Hippocampal formation (tissue), 2 donors: ENCODE results near the gene C22orf23.
"Not testable (repeated sequence)": the region's sequence is repeated elsewhere in the genome, so short reads cannot be mapped to it uniquely, and the experiment has no call there.

Experiments
- DNase-seq, 2 donors: peaks; one replicate each; lab custom pipeline; 2025; lab: John Stamatoyannopoulos, UW

C22orf23 gene

DNA sequence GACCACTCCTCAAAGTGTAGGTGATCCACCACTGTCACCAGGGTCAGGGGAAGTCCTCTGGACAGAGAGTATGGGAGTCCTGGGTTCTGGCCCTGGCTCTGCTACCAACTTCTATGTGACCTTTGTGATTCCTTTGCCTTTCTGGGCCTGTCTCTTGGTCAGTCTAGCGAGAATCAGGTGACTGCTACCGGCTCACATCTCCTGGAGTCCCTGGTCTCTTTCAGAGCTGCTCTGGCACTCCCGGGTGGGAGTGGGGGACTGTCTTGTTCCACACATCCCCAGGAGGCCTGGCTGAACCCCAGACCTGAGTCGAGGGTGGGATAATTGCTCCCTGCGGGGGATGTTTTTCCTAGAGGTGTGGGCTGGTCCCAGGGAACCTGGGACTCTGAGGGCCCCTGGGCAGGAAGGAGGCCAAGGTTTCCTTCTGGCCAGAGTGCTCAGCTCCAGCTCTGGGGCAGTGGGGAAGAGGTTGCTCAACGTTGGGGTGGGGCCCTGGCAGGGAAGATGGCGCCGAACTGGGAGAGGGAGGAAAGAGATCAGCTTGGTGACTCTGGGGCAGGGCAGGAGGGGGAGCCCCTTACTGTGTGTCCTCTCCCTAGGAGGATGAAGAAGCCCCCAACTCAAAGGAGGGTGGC lies 28.9 kb upstream of the C22orf23 start:
- DNase-seq: no peak

DNA sequence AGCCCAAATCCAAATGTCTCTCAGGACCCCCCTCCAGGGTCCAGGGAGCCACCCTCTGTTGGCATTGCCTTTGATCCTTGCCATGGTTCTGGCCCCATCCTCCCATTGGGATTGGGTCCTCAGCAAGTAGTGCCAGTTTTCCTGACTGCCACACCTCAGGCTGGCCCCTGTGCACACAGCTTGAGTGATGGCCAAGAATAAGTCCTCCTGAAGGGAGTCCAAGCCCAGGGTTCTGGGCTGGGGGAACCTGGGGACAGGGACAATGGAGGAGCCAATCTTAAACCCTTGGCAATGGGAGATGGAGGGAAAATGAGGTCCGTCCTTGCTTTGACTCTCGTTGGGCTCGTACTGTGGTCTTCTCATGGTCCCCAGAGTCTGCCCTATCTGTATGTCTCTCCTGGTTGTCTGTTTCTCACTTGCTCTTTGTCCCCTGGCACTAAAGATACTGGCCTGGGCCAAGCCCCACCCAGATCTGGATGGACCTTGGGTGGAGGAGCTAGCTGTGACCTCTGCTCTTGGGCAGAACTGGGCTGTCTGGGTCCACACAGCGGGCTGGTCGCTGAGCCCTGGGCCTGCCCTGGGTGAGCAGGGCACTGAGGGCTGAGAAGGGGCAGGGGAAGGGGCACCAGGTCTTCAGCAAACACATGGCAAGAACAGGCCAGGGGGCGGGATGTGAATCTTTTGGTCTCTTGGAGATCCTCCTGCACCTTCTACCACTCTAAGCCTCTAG lies 28.0 kb upstream of the C22orf23 start:
- DNase-seq: no peak

DNA sequence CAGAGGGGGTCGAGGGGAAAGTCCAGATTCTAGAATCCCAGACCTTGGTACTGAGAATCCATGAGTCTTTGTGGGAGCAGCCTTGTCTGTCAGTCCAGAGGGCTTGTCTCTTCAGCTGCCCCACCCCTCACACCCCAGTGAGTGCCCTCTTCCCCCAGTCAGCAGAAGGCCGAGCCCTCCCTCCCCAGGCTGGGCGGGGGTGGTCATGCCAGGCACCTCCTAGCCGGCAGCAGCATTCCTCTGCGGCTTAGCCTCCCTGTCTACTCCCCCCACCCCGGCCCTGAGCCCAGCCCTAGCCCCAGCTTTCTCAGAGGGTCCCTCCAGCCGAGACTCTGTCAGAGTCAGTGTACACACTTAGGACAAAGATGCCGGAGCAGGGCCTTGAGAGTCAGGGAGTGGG lies 26.4 kb upstream of the C22orf23 start:
- peak in 1 of 2 donors; percentile 35 for DNase-seq

DNA sequence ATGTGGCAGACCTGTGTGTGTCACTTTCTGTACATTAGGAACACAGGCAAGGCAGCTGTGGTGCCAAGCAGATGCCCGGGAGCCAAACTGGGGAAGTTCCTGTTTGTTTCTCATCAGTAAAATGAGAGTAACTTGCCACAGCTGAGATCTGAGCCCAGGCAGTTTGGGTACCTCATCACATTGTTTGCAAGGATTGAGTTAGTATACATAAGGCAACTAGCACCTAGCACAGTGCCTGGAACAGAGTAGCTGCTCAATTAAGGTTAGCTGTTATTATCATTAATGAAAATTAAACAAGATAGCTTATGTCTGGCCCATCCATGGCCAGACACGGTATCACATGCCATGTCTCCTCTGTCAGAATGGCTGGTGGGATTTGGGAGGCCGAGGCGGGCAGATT lies 23.1 kb upstream of the C22orf23 start:
- no peak for DNase-seq

DNA sequence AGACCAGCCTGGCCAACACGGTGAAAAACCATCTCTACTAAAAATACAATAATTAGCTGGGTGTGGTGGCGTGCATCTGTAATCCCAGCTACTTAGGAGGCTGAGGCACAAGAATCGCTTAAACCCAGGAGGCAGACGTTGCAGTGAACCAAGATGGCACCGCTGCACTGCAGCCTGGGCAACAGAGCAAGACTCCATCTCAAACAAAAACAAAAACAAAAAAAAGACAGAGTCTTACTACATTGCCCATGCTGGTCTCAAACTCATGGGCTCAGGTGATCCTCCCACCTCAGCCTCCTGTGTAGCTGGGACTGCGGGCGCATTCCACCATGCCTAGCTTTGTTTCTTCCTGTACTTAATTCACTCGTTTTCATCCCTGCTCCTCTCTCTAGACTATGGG lies 22.6 kb upstream of the C22orf23 start:
- DNase-seq: not testable (repeated sequence)

DNA sequence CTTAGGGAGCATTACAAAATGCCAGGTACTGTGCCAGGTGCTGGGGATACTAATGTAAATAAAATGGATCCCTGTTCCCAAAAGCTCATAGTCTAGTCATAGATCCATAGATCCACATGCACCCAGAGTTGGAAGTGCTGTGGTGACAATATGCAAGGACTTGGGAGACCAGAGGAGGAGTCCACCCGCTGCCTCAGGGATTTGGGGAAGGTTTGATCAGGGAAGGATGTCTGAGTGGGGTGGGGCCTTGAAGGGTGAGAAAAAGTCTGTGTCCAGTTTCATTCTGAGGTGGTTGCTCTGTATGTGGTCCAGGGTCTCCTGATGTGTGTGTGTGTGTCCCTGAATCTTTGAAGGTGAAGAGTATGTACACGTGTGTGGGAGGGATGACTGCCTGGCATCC lies 21.8 kb upstream of the C22orf23 start:
- DNase-seq: no peak

DNA sequence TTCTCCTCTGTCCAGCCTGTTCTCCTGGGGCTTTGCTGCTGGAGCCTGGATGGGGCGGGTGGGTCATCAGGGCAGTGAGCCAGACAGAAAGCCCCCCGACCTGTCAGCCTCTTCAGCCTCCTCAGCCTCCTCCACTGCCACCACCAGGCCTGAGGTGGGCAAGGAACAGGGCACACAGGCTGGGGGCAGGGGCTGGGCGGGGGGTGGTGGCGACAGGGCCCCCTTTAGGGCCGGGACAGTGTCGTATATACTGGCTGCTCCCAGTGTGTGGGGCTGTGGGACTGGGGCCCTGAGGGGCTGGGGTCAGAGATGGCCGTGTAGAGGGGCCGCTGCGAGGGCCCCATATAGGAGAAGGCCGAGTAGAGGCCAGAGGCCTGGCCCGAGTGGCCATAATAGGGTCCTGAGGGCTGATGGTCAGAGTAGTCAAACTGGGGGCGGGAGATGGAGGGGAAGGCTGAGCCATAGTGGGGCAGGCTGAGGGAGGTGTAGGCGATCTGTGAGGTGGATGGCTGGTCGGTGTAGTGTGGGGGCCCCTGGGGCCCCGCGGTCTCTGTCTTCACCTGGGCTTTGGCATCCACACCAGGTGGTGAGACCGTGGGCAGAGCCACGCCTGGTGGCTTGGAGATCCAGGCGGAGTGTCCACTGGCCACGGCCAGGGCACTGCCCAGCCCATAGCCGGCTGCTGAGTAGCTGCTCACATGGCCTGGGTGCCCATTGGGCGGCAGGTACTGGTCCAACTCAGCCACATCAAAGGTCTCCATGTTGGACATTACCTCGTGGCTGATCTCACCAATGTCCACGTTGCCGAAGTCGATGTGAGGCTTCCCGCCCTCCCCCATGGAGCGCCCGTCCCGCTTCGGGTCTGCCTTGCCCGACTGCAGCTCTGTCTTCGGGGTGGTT lies 20.1 kb upstream of the C22orf23 start:
- no peak for DNase-seq

DNA sequence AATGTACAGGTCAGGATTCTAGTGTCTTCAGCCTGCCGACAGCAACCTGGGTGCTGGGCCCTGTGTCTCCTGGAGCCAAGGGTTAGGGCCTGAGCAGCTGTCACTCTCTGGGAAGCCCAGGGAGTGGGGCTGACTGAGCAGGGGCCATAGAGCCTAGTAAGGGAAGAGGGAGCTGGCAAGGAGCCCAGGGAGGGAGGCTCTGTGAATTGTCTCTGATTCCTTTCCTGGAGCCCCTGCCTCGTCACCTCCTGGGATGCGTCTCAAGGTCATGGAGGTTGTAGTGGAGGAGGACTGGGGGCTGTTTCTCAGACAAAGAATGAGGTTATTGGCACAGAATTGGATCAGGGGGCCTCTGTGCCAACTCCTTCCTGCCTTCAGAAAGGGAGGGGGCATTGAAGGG lies 19.1 kb upstream of the C22orf23 start:
- DNase-seq: no peak

DNA sequence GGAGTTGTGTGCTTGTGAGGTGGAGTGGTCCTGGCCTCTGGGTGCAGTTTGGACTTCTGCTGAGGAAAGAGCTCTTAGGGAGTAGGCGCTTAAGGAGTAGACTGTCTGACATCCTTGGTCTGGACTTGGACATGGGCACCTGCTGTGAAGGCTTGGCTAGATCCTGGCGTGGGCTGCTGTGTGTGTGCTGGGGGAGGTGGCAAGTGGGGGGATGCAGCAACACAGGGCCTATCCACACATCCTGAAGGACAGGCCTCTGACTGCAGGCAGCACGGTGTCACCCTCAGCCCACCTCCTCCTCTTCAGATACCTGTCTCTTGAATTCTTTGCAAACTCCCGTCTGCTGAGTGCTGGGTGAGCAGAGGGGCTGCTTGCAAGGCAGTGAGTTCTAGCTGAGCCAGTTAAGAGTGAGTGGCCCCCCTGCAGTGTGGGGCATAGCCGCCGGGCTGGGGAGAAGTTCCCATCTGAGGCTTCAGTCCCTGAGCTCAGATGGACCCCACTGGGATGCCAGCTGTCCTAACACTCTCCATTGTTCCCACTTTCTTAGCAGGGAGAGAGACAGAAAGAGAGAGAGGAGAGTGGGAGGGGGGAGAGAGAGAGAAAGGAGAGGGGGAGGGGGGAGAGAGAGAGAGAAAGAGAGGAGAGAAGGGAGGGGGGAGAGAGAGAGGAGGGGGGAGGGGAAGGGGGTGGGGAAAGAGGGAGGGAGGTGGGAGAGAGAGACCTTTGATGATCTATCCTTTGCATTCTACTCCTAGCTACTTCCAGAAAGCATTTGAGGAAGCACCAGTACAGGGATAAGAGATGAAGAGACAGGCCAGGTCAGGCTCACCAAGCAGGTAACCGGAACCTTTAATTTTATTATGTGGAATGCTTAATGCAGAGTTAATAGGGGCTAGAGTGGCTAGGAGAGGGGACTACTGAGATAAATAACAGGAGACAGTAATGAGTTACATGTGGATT lies 18.4 kb upstream of the C22orf23 start:
- DNase-seq: no peak

DNA sequence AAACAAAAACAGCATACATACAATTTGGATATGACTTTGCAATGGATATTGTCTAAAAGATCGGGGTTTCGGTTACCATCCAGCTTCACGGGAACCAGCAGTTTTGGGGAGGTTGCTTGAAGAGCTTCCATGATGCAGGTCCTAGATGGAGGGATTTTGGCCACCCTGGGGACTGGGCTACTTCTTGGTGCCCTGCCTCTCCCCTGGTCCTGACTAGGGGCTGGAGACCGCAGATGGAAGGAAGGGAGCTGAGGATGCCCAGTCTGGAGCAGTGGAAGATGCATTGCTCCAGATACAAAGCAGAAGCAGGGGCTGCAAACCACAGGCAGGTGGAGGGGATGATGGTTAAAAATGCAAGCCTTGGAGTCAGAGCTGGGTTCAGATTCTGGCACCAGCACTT lies 17.5 kb upstream of the C22orf23 start:
- DNase-seq: no peak

DNA sequence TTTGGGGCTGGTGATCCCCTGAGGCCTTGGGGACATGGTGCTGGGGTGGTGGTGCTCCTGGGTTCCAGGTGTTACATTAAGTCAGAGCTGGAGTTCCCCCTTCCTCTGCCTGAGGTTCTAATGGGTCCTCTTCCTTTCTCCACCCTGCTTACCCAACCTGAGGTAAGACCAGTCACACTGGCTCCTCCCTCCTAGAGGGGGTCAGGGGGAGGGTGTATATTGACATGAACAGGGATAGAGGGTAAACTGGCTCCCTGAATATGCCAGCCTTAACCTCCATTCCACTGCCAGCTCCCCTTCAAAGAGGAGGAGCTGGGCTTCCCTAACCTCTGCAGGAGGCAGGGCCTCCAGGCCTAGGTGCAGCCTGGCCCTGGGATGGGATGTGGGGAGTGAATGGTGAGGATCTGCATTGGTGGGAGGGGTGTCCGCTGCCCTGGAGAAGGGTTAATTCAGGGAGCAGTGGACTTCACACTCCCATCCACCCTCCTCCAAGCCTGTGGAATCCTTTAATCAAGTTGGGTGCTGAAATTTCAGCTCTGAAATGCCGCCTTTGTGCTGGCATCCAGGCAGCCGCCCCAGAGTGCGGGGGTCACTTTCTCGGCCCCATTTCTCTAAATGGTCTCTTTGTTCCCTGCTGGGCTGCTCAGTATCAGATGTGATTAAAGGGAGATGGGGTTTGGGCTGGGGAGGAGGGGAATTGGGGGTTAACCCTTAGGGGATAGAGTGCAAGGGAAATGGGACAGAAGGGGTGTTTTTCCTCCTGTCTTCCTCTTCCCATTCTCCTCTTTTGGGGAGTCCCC lies 15.3 kb upstream of the C22orf23 start:
- peak; percentile 78 to 88 for DNase-seq

DNA sequence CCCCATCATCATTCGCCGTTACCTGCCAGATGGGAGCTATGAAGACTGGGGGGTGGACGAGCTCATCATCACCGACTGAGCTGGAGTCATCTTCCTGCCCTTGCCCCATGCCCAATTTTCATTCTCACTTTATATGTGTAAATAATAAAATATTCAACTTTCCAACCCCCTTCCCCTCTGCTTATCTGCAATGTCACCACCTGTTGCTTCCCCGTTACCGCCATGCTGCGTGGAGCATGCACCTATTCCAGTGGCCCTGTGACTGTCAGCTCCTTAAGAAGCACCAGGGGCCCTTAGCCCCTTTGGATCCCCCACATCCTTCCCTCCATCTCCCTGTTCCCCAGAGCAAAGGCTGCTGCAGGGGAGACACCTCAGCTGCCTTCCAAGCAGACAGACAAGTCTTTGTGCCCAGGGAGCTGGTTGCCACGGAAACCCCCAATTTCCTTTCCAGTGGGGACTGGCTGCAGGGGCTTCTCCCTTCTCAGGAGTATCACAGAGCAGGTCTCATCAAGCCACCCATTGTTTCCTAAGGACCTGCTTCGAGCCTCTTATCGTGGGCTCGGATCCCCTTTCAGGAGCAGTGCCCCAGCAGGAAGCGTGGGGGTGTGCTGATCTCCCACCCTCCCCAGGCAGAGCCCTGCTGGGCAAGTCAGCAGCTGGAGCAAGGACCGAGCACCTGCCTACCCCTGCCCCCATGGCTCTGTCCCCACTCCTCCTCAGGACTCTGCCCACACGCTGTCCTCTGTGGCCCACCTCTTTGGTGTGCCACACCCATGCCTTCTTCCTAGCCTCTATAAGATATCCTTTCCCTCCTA lies 14.4 kb upstream of the C22orf23 start:
- DNase-seq: no peak

DNA sequence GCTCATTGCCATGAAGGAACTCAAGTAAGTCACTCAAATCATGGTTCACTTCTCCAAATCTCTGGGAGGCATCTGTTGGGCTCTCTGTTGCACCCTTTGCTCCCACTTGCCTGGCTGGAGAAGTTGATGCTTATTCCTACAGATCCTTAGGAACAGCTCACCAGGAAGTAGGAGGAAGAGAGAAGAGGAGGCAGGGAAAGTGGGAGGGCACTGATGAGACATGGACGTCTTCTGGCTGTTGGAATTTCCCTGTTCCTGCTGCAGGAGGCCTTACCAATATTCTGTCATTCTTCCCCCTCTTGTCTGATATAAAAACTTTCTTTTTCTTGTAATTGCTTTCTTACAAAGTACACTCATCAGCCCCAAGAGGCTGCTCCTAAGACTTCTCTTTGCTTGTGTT lies 13.7 kb upstream of the C22orf23 start:
- DNase-seq: no peak

DNA sequence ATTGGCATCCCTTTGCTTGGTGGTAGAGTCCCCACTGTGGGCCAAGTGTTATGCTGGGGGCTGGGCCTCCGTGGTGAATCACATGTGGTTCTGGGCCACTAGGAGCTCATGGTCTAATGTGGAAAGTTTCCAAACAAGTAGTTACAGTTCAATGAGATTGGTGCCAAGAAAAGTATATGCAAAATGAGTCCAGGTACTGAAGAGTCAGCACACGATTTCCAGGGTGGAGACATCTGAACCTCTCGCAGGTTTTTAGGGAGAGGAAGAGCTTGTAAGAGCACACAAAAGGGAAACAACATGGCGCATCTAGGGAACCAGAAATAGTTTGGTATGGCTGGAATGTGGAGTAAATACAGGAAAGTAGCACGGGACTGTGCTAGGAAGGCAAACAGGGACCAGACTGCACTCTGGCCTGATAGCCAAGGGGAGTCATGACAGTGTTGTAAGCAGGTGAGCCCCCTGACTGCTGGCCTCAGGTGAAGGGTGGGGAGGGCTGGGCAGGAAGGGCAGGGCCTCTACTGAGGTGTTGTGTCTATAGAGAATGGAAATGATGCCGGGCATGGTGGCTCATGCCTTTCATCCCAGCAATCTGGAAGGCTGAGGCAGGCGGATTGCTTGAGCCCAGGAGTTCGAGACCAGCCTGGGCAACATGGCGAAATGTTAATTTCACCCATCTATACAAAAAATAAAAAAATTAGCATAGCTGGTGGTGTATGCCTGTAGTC lies 12.7 kb upstream of the C22orf23 start:
- no peak for DNase-seq

DNA sequence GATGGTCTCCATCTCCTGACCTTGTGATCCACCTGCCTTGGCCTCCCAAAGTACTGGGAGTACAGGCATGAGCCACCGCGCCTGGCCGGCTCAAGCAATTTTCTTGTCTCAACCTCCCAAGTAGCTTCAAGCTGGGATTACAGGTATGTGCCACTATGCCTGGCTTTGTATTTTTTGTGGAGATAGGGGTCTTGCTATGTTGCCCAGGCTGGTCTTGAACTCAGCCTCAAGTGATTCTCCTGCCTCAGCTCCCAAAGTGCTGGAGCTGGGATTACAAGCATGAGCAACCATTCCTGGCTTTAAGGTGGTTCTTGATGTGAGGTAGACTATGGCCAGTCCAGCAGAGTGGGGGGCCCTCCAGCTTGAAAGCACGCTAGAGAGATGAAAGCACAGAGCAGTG lies 7.7 kb upstream of the C22orf23 start:
- no peak for DNase-seq

DNA sequence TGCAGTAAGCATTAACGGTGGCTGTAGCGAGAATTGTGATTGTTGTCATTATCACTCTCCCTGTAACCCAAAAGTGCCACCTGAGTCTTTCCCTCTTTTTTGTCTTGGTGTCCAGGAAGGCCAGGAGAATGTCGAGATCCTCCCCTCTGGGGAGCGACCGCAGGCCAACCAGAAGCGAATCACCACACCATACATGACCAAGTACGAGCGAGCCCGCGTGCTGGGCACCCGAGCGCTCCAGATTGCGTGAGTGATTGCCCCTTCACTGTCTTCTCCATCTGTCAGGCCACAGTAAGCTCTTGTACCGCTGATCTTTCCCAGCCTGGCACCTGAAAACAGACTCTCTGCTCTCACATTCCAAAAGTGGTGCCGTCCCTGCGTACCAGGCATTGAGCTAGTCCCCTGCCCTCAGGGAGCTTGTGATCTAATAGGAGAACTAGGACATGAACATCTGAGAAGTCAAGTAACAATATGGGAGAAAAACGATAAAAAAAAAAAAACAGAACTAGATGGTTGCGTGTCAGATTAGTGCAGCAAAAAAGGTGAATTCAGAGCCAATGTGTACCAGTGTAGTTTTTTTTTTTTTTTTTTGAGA lies 5.9 kb upstream of the C22orf23 start:
- DNase-seq: no peak

DNA sequence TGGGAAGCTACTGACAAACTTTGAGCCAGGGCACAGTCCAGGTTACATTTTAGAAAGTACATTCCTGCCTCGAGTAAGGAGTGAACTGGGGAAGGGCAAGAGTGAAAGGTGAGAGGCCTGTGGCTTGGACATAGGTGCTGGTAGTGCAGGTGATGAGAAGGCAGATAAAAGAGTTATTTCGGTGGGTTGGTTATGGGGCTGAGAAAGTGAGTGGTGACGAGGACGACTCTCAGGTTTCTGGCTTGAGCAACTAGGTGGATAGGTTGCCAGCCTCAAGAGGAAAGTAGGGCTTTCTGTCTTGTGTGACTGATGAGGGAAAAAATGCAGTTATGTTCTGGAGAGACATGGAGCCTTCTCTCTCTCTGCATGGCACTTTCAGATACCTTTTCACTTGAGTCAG lies 3.8 kb upstream of the C22orf23 start:
- no peak for DNase-seq

DNA sequence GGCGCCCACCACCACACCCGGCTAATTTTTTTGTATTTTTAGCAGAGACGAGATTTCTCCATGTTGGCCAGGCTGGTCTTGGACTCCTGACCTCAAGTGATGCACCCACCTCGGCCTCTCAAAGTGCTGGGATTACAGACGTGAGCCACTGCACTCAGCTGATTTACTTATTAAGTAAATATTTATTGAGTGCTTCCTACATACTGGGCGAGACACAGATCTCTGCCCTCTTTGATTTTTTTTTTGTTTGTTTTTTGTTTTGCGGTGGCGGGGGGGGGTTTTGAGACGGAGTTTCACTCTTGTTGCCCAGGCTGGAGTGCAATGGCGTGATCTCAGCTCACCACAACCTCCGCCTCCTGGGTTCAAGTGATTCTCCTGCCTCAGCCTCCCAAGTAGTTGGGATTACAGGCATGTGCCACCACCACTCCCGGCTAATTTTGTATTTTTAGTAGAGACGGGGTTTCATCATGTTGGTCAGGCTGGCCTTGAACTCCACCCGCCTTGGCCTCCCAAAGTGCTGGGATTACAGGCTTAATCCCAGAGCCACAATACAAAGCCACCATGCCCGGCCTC lies 2.5 kb upstream of the C22orf23 start:
- DNase-seq: not testable (repeated sequence)
